Lung (tissue), 12 donors: ENCODE data around the gene MAP3K2. TPM values are rescaled to one million over a fixed set of nuclear protein-coding genes. Genes with fewer than 3 reads are reported as not detected.

Experiments
- ATAC-seq: fragments of 200-7000 bp; cut with Tn5 transposase; one replicate; pipeline ENCODE4 v1.9.1; 2020; ENCODE audit warnings: moderate number of reproducible peaks; ENCODE audit not compliant: insufficient read depth, low FRiP score
- DNase-seq, 3 donors: peaks; one replicate each; pipeline ENCODE4 v3.0.0-alpha.2; 2013 to 2017
- H3K27ac ChIP-seq, 2 donors: one replicate each; pipeline ENCODE4 v1.5.1; 2013; ENCODE audit warnings: mild to moderate bottlenecking in 2 of 2, moderate library complexity in 2 of 2, control low read depth in 1 of 2, inconsistent platforms in 1 of 2, low read depth in 1 of 2, low read length in 1 of 2
- H3K27me3 ChIP-seq, 3 donors: one replicate each; pipeline ENCODE4 v1.5.1; 2013; ENCODE audit warnings: low read length in 2 of 3; ENCODE audit not compliant: control insufficient read depth in 3 of 3, insufficient read depth in 3 of 3
- H3K36me3 ChIP-seq, 4 donors: one replicate each; pipeline ENCODE4 v1.5.1; 2013; ENCODE audit warnings: low read length in 4 of 4, mild to moderate bottlenecking in 1 of 4, moderate library complexity in 1 of 4; ENCODE audit not compliant: control insufficient read depth in 4 of 4, insufficient read depth in 4 of 4
- H3K4me1 ChIP-seq, 5 donors: one replicate each; pipeline ENCODE4 v1.5.1; 2013; ENCODE audit warnings: low read length in 5 of 5, mild to moderate bottlenecking in 2 of 5, moderate library complexity in 1 of 5; ENCODE audit not compliant: control insufficient read depth in 5 of 5, insufficient read depth in 5 of 5
- H3K4me3 ChIP-seq: one replicate; pipeline ENCODE4 v1.5.1; 2013; ENCODE audit warnings: mild to moderate bottlenecking, control low read depth, moderate library complexity
- H3K9ac ChIP-seq, 2 donors: one replicate each; pipeline ENCODE4 v1.5.1; 2013; ENCODE audit warnings: low read length in 2 of 2, control low read depth in 1 of 2; ENCODE audit not compliant: insufficient read depth in 1 of 2
- H3K9me3 ChIP-seq, 4 donors: one replicate each; pipeline ENCODE4 v1.5.1; 2013; ENCODE audit warnings: low read length in 3 of 4, mild to moderate bottlenecking in 1 of 4, moderate library complexity in 1 of 4; ENCODE audit not compliant: control insufficient read depth in 4 of 4, insufficient read depth in 3 of 4
- CTCF ChIP-seq: IDR thresholded peaks from 2 replicates; pipeline ENCODE4 v1.5.1; 2012; ENCODE audit warnings: mild to moderate bottlenecking; ENCODE audit errors: control extremely low read depth, extremely low read depth
- WGBS, 2 donors: extraction: QIAGEN DNeasy Blood & Tissue Kit; methylation state at CpG; one replicate each; pipeline ENCODE4 v1.1.7; 2013; 5-methylcytosine and 5-hydroxymethylcytosine counted together
- polyA plus RNA-seq, 2 donors: library from polyadenylated mRNA; stranded (reverse); fragments of 200-250 nt; gene quantifications; one replicate each; pipeline ENCODE4 v1.2.1, GENCODE V29; 2013
- total RNA-seq, 2 donors: library from RNA; depleted of rRNA in 1 of 2; stranded (reverse); fragments of >200 nt in 1 of 2; gene quantifications; one replicate each; pipeline ENCODE4 v1.2.1, GENCODE V29; 2014 to 2021
- donor health status: control.
- donor health status: control.
- donor health status: Bipolar disorder and iron deficiency.
- donor health status: healthy.
- donor health status: DM: yes; HTN: yes; CAD: no.

The MAP3K2 gene
- total and polyA plus RNA-seq, 4 donors: 8.1 to 81.0 (median 30.8) TPM

- no peak overlapping the region for H3K27ac ChIP-seq
- H3K27me3 ChIP-seq: no peaks in the 10 kb centered on the region
- DNase-seq (peak in 1 of 3 donors; percentile 40), ATAC-seq (no peak)
- 54 to 81% methylated on average over 4 of the region's 4 CpGs for WGBS, 2 donors
- peaks cover 15 to 37% (median 20%) of the 10 kb centered on the region in 4 donors for H3K36me3 ChIP-seq
- no peak overlapping the region for H3K4me3 ChIP-seq
- H3K4me1 ChIP-seq: no peaks in the 10 kb centered on the region
- TF ChIP-seq CTCF: no peak
- no peak overlapping the region for H3K9ac ChIP-seq
- no peaks in the 10 kb centered on the region for H3K9me3 ChIP-seq
Measured at GRCh38 chr2:127305990-127306585, 81.7 kb downstream of the MAP3K2 start.

- no peaks in the 10 kb centered on the region for H3K4me1 ChIP-seq
- no peak overlapping the region for H3K4me3 ChIP-seq
- WGBS, 2 donors: 92 to 98% methylated on average over 1 of the region's 1 CpG
- no peak for TF ChIP-seq CTCF
- H3K9ac ChIP-seq: no peak overlapping the region
- no peaks in the 10 kb centered on the region for H3K9me3 ChIP-seq
- H3K36me3 ChIP-seq: peaks cover 1 to 21% (median 9%) of the 10 kb centered on the region in 4 donors
- DNase-seq (no peak), ATAC-seq (no peak)
- H3K27me3 ChIP-seq: no peaks in the 10 kb centered on the region
- no peak overlapping the region for H3K27ac ChIP-seq
Measured at GRCh38 chr2:127302168-127302567, 85.6 kb downstream of the MAP3K2 start.

GRCh38 chr2:127293748-127294562 is 93.8 kb downstream of the MAP3K2 start, which contains the start of gene ERCC3:
Gene ERCC3, minus strand, starts transcription at chr2:127294144. Its CDS starts 63 bp downstream, at chr2:127294081.
- H3K4me3 ChIP-seq: peak within 1 kb of the TSS; percentile 99
- H3K9ac ChIP-seq: peak within 1 kb of the TSS; percentile 51 to 84
- DNase-seq: peak; percentile 90 to 95 (median 92)
- peaks cover 21 to 34% (median 26%) of the 10 kb centered on the region in 4 donors for H3K36me3 ChIP-seq
- ATAC-seq: peak; percentile 91
- no peaks in the 10 kb centered on the region for H3K9me3 ChIP-seq
- TF ChIP-seq CTCF: no peak
- peak within 1 kb of the TSS; percentile 69 to 93 for H3K27ac ChIP-seq
- peaks cover 0 to 10% (median 5%) of the 10 kb centered on the region in 5 donors for H3K4me1 ChIP-seq
- 1% methylated on average over 55 of the region's 55 CpGs for WGBS, 2 donors
- no peaks in the 10 kb centered on the region for H3K27me3 ChIP-seq
